Measurements from ENCODE around the gene FKBP9. TPM values are rescaled to one million over a fixed set of nuclear protein-coding genes. Genes with fewer than 3 reads are reported as not detected.
A peak's percentile ranks its signal among the peaks of the same experiment; 100 is the strongest.
"Not testable (repeated sequence)": the region's sequence is repeated elsewhere in the genome, so short reads cannot be mapped to it uniquely, and the experiment has no call there.

Gene FKBP9
- total RNA-seq, 1 experiment from 2014 or later: 139 TPM

DNA sequence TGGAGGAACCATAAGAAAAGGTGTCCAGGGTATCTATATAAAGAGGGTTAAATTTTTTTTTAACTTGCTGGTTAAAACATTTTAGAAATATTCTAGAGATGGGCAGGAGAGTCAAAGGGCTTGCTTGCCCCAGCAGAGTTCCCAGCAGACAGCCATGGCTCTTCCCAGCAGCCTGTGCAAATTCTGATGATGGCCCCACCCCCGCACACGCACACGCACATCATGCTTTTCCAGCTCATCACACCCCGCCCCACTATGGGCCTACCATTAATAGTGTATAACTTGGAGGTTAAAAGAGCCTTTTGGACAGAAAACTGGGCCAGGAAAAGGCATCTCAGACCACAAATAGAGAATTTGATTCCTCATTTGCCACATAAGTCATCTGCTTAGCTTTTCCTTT, 48.5 kb downstream of the FKBP9 start:
- H3K4me1 Mint-ChIP-seq (ENCODE audit: insufficient read depth, unreplicated experiment); intact Hi-C loops (cut with micrococcal nuclease): not testable (repeated sequence)
- TSS peak; percentile 70 for BruUV-seq (replicated peaks)

DNA sequence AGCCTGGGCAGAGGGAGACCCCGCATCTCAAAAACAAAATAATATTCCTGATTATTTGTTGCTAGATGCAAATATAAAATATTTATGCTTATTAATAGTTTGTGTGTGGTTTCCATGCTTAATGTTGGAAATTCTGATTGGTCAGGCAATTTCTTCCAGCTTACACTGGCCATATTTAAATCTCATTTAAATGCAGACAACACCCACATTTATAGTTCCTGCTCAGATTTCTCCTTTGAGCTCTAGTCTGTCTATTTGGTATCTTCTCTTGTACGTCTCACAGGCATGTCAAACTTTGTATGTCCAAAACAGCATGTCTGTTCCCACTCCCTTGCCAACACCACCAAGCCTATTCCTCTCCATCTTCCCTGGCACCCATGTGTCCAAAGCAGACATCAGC, 52.5 kb downstream of the FKBP9 start:
- Mint-ChIP-seq H3K9me3 (ENCODE audit: unreplicated experiment) (no peaks in the 10 kb centered on the region), H3K4me3 (ENCODE audit: unreplicated experiment) (no peak overlapping the region), H3K27ac (ENCODE audit: low read depth, unreplicated experiment) (no peak overlapping the region), H3K27me3 (ENCODE audit: insufficient read depth, unreplicated experiment) (no peaks in the 10 kb centered on the region), H3K4me1 (ENCODE audit: insufficient read depth, unreplicated experiment) (no peaks in the 10 kb centered on the region), H3K36me3 (ENCODE audit: insufficient read depth, unreplicated experiment) (peaks cover 84% of the 10 kb centered on the region)
- POLR2A ChIA-PET: interaction anchor here (0.7 kb wide), 1 partner anchor 98 kb away, joined by 3 read pairs; no protein-coding TSS in a partner anchor
- CTCF ChIA-PET: interaction anchor here (1.4 kb wide), 1 partner anchor 9 kb away, joined by 4 read pairs; no protein-coding TSS in a partner anchor
- DNase-seq (ENCODE audit: unreplicated experiment): no peak
- TF ChIP-seq, protein P1, sequence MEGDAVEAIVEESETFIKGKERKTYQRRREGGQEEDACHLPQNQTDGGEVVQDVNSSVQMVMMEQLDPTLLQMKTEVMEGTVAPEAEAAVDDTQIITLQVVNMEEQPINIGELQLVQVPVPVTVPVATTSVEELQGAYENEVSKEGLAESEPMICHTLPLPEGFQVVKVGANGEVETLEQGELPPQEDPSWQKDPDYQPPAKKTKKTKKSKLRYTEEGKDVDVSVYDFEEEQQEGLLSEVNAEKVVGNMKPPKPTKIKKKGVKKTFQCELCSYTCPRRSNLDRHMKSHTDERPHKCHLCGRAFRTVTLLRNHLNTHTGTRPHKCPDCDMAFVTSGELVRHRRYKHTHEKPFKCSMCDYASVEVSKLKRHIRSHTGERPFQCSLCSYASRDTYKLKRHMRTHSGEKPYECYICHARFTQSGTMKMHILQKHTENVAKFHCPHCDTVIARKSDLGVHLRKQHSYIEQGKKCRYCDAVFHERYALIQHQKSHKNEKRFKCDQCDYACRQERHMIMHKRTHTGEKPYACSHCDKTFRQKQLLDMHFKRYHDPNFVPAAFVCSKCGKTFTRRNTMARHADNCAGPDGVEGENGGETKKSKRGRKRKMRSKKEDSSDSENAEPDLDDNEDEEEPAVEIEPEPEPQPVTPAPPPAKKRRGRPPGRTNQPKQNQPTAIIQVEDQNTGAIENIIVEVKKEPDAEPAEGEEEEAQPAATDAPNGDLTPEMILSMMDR (IDR thresholded peaks at IDR 0.05; ENCODE audit: unreplicated experiment): no peak
- intact Hi-C loops (cut with micrococcal nuclease): no loop called here
- BruUV-seq (replicated peaks): no TSS peak

More for the DNA sequence above, 48.5 kb downstream of the FKBP9 start:
- H3K27me3 Mint-ChIP-seq (ENCODE audit: insufficient read depth, unreplicated experiment); H3K9me3 Mint-ChIP-seq (ENCODE audit: unreplicated experiment); H3K4me3 Mint-ChIP-seq (ENCODE audit: unreplicated experiment); POLR2A ChIA-PET; DNase-seq (ENCODE audit: unreplicated experiment); H3K27ac Mint-ChIP-seq (ENCODE audit: low read depth, unreplicated experiment); CTCF ChIA-PET: not testable (repeated sequence)
- peaks cover 60% of the 10 kb centered on the region for H3K36me3 Mint-ChIP-seq (ENCODE audit: insufficient read depth, unreplicated experiment)

DNA sequence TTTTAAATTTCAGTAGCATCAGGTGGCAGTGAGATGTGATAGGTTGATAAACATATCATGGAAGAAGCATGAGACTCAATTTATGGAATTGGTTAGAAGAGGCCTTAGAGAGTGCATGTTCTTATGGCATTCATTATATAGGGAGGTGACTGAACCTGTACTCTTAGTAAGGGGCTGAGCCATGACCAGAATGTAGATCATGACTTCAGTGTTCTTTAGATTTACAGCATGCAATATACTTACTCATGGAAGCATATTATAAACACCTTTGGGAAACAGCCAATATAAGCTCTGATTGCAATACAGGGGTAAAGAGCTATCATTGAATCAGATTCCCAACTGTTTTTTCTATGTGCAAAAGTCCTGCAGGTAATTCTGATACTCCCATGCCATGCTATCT, 55.1 kb downstream of the FKBP9 start:
- DNase-seq (ENCODE audit: unreplicated experiment): no peak
- no peaks in the 10 kb centered on the region for H3K4me1 Mint-ChIP-seq (ENCODE audit: insufficient read depth, unreplicated experiment)
- TF ChIP-seq, protein P1 (IDR thresholded peaks at IDR 0.05; ENCODE audit: unreplicated experiment): no peak
- H3K4me3 Mint-ChIP-seq (ENCODE audit: unreplicated experiment): no peak overlapping the region
- ChIA-PET CTCF (interaction anchor here (0.6 to 0.8 kb wide), 2 partner anchors 13 to 48 kb away, joined by 3 to 5 read pairs; no protein-coding TSS in a partner anchor), POLR2A (interaction anchor here (2.0 kb wide), 1 partner anchor 28 kb away, joined by 4 read pairs; no protein-coding TSS in a partner anchor)
- no TSS peak for BruUV-seq (replicated peaks)
- intact Hi-C loops (cut with micrococcal nuclease): no loop called here
- peaks cover 89% of the 10 kb centered on the region for H3K36me3 Mint-ChIP-seq (ENCODE audit: insufficient read depth, unreplicated experiment)
- no peak overlapping the region for H3K27ac Mint-ChIP-seq (ENCODE audit: low read depth, unreplicated experiment)
- H3K9me3 Mint-ChIP-seq (ENCODE audit: unreplicated experiment): no peaks in the 10 kb centered on the region
- no peaks in the 10 kb centered on the region for H3K27me3 Mint-ChIP-seq (ENCODE audit: insufficient read depth, unreplicated experiment)

DNA sequence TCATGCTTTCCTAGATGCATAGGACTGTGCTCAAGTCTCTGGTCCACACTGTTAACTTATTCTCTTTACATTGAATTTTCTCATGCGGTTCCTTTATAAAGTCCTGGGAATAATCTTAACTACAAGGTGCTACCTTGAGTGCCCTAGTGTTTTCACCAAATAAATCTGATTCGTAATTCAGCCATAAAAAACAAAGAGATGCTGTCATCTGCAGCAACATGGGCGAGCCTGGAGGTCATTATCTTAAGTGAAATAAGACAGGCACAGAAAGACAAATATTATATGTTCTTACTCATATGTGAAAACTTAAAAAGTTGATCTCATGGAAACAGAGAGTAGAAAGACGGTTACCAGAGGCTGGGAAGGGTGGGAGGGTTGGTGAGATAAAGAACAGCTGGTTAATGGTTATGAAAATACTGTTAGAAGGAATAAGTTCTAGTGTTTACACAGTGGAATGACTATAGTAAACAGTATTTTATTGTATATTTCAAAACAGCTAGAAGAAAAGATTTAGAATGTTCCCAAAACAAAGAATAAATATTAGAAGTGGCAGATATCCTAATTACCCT, 67.0 kb downstream of the FKBP9 start:
- H3K4me1 Mint-ChIP-seq (ENCODE audit: insufficient read depth, unreplicated experiment): no peaks in the 10 kb centered on the region
- no peaks in the 10 kb centered on the region for H3K9me3 Mint-ChIP-seq (ENCODE audit: unreplicated experiment)
- no peak overlapping the region for H3K4me3 Mint-ChIP-seq (ENCODE audit: unreplicated experiment)
- BruUV-seq (replicated peaks): no TSS peak
- ChIA-PET CTCF (no interaction called here), POLR2A (interaction anchor here (1.2 to 3.1 kb wide), 3 partner anchors 16 to 67 kb away, joined by 4 to 12 read pairs (median 5); partner anchors contain the start of genes FKBP9 and NT5C3A)
- DNase-seq (ENCODE audit: unreplicated experiment): no peak
- peaks cover 62% of the 10 kb centered on the region for H3K36me3 Mint-ChIP-seq (ENCODE audit: insufficient read depth, unreplicated experiment)
- no peaks in the 10 kb centered on the region for H3K27me3 Mint-ChIP-seq (ENCODE audit: insufficient read depth, unreplicated experiment)
- intact Hi-C loops (cut with micrococcal nuclease): no loop called here
- TF ChIP-seq, protein P1 (IDR thresholded peaks at IDR 0.05; ENCODE audit: unreplicated experiment): no peak
- no peak overlapping the region for H3K27ac Mint-ChIP-seq (ENCODE audit: low read depth, unreplicated experiment)

Data from MCF 10A (cell line).